Heart left ventricle (tissue), 13 donors: ENCODE measurements around the gene CREBRF.

Experiments
- CTCF ChIP-seq, 12 donors: fragments of 200-600 bp; sonication (generic) in 4 of 12; IDR thresholded peaks; one replicate each; pipeline versions ENCODE4 v1.5.0 to v1.8.0; 2018 to 2022; ENCODE audit warnings: antibody characterized with exemption in 12 of 12, mild to moderate bottlenecking in 5 of 12
- POLR2A ChIP-seq, 2 donors: fragments of 450-650 bp; IDR thresholded peaks; one replicate each; pipeline ENCODE4 v1.6.1; 2017; ENCODE audit warnings: antibody characterized with exemption in 2 of 2, mild to moderate bottlenecking in 2 of 2, moderate library complexity in 2 of 2
- donor health status: ischemic (EF 13 %, LVEDD 7.1; RV severe dilation, severe dysfunction).
- donor health status: DM: no; HTN: yes; CAD: no.
- donor health status: DM: no; HTN: no; CAD: no.
- donor health status: ischemic (EF 25% LVEDD 6.9; RV normal size, moderate dysfunction).
- donor health status: ischemic (EF 25% LVEDD 5.7; RV mildly dilated, moderate dysfunction).
- donor health status: ischemic (EF 35%, LVEDD 5.7; RV mildly dilated, moderate dysfunction).
- donor health status: nonischemic (EF 11% LVEDD 7.7; RV severe dilation, severe dysfunction).
- donor health status: DM: yes; HTN: yes; CAD: no.
- donor health status: PGD.
- donor health status: ischemic (EF 29% LVEDD 5.4; RV normal size, mild dysfunction).
- donor health status: nonischemic (EF 23%, LVEDD 6.1; RV moderate dilation, normal function).

- TF ChIP-seq POLR2A (IDR thresholded peaks at IDR 0.05) (no peak), CTCF (IDR thresholded peaks at IDR 0.05) (no peak)
These were observed 84.6 kb downstream of the CREBRF start for GRCh38 chr5:173140769-173141168.
